GM23338 (cell line): ENCODE data around the gene SLC2A5. TPM values are rescaled to one million over a fixed set of nuclear protein-coding genes. Genes with fewer than 3 reads are reported as not detected.

Experiments
- ATAC-seq: fragments of 200-7000 bp; cut with Tn5 transposase; 3 replicates; pipeline ENCODE4 v1.9.1; 2020
- DNase-seq: peaks from one replicate; pipeline ENCODE4 v3.0.0-alpha.2; 2015; ENCODE audit warnings: low spot score
- H2AFZ ChIP-seq: fragments of 200-600 bp; sonication (generic); 2 replicates; pipeline ENCODE4 v1.8.0; 2016; ENCODE audit warnings: antibody characterized with exemption, mild to moderate bottlenecking, moderate library complexity
- H3F3A ChIP-seq: fragments of 200-600 bp; sonication (generic); replicated peaks from 2 replicates; pipeline ENCODE4 v1.8.0; 2017; ENCODE audit warnings: antibody characterized with exemption, mixed run types, low read depth
- H3K27ac ChIP-seq: fragments of 200-600 bp; sonication (generic); 2 replicates; pipeline ENCODE4 v1.6.1; 2016; ENCODE audit warnings: low read depth
- H3K27me3 ChIP-seq: fragments of 200-600 bp; sonication (generic); 2 replicates; pipeline ENCODE4 v1.8.0; 2016; ENCODE audit warnings: mild to moderate bottlenecking, mixed run types, moderate library complexity; ENCODE audit not compliant: insufficient read depth
- H3K36me3 ChIP-seq: fragments of 200-600 bp; sonication (generic); 2 replicates; pipeline ENCODE4 v1.8.0; 2016; ENCODE audit warnings: mild to moderate bottlenecking; ENCODE audit not compliant: insufficient read depth
- H3K4me1 ChIP-seq: fragments of 200-600 bp; sonication (generic); 2 replicates; pipeline ENCODE4 v1.8.0; 2016; ENCODE audit warnings: mild to moderate bottlenecking, moderate library complexity; ENCODE audit not compliant: insufficient read depth
- H3K4me2 ChIP-seq: fragments of 200-600 bp; sonication (generic); 2 replicates; pipeline ENCODE4 v1.7.1; 2017; ENCODE audit warnings: mixed run types
- H3K4me3 ChIP-seq: fragments of 200-600 bp; sonication (generic); 2 replicates; pipeline ENCODE4 v1.6.1; 2016; ENCODE audit warnings: mixed run types
- H3K79me2 ChIP-seq: fragments of 200-600 bp; sonication (generic); replicated peaks from 2 replicates; pipeline ENCODE4 v1.8.0; 2017; ENCODE audit warnings: mild to moderate bottlenecking; ENCODE audit not compliant: insufficient read depth
- H3K9me2 ChIP-seq: fragments of 200-600 bp; sonication (generic); 2 replicates; pipeline ENCODE4 v1.8.0; 2017; ENCODE audit not compliant: insufficient read depth
- H4K20me1 ChIP-seq: fragments of 200-600 bp; sonication (generic); replicated peaks from 2 replicates; pipeline ENCODE4 v1.8.0; 2017; ENCODE audit warnings: mild to moderate bottlenecking; ENCODE audit not compliant: insufficient read depth
- H3K27ac Mint-ChIP-seq: 2 replicates; pipeline ENCODE4 v1.8.0; 2020; ENCODE audit warnings: inconsistent platforms, mild to moderate bottlenecking, moderate library complexity, mixed read lengths
- H3K27me3 Mint-ChIP-seq: 3 replicates; pipeline ENCODE4 v1.8.0; 2022; ENCODE audit warnings: low read depth, mild to moderate bottlenecking, moderate library complexity, mixed read lengths, inconsistent platforms; ENCODE audit not compliant: insufficient read depth, poor library complexity
- H3K36me3 Mint-ChIP-seq: 3 replicates; pipeline ENCODE4 v1.8.0; 2021; ENCODE audit warnings: low read depth, mild to moderate bottlenecking, inconsistent platforms, moderate library complexity, mixed read lengths
- H3K4me1 Mint-ChIP-seq: 3 replicates; pipeline ENCODE4 v1.8.0; 2020; ENCODE audit warnings: mild to moderate bottlenecking, inconsistent platforms, mixed read lengths
- H3K4me3 Mint-ChIP-seq: 3 replicates; pipeline ENCODE4 v1.8.0; 2021; ENCODE audit warnings: moderate library complexity, mild to moderate bottlenecking, inconsistent platforms, mixed read lengths
- H3K9me3 Mint-ChIP-seq: 3 replicates; pipeline ENCODE4 v1.8.0; 2020; ENCODE audit warnings: moderate library complexity, mild to moderate bottlenecking, inconsistent platforms, mixed read lengths
- CREB1 ChIP-seq: fragments of 250-450 bp; sonication (Bioruptor Pico); IDR thresholded peaks from 2 replicates; pipeline ENCODE4 v1.5.0; 2020; ENCODE audit warnings: low read depth, mild to moderate bottlenecking, moderate library complexity
- CTCF ChIP-seq, 2 experiments: fragments of 200-600 bp in 1 of 2; sonication (generic) in 1 of 2; conservative IDR thresholded peaks; 2 replicates each; pipeline versions ENCODE4 v1.5.1 to v1.6.1; 2016 to 2017; ENCODE audit warnings: antibody characterized with exemption in 2 of 2, low read depth in 2 of 2, mild to moderate bottlenecking in 2 of 2, moderate library complexity in 1 of 2
- EZH2 ChIP-seq: fragments of 200-600 bp; sonication (generic); IDR thresholded peaks from one replicate; pipeline ENCODE4 v1.8.0; 2017; ENCODE audit warnings: antibody characterized with exemption, mild to moderate bottlenecking, low read depth; ENCODE audit not compliant: unreplicated experiment
- EZH2phosphoT487 ChIP-seq: fragments of 200-600 bp; sonication (generic); IDR thresholded peaks from one replicate; pipeline ENCODE4 v1.8.1; 2018; ENCODE audit warnings: antibody characterized with exemption; ENCODE audit not compliant: unreplicated experiment
- JUNB ChIP-seq: IDR thresholded peaks from one replicate; pipeline ENCODE4 v1.6.1; 2016; ENCODE audit warnings: antibody characterized with exemption; ENCODE audit not compliant: unreplicated experiment
- NANOG ChIP-seq: IDR thresholded peaks from 2 replicates; pipeline ENCODE4 v1.6.1; 2016; ENCODE audit warnings: antibody characterized with exemption, borderline replicate concordance
- POLR2AphosphoS5 ChIP-seq: IDR thresholded peaks from 2 replicates; pipeline ENCODE4 v1.6.1; 2016; ENCODE audit warnings: antibody characterized with exemption, low read depth
- REST ChIP-seq: IDR thresholded peaks from one replicate; pipeline ENCODE4 v1.6.1; 2018; ENCODE audit warnings: antibody characterized with exemption; ENCODE audit not compliant: unreplicated experiment
- ZNF114 ChIP-seq: fragments of 250-450 bp; sonication (Bioruptor Pico); IDR thresholded peaks from 2 replicates; pipeline ENCODE4 v1.5.0; 2020; ENCODE audit warnings: mild to moderate bottlenecking, moderate library complexity
- ZNF331 ChIP-seq: fragments of 250-450 bp; sonication (Bioruptor Pico); IDR thresholded peaks from 2 replicates; pipeline ENCODE4 v1.5.0; 2020; ENCODE audit warnings: low read depth, mild to moderate bottlenecking, moderate library complexity
- polyA plus RNA-seq: library from polyadenylated mRNA; unstranded; fragments of >200 nt; fragmentation: Nextera tagmentation; extraction: Ambion mirVana; gene quantifications from 2 replicates; pipeline ENCODE4 v1.2.1, GENCODE V29; 2016
- total RNA-seq: library from RNA; depleted of rRNA; stranded (reverse); fragments of >200 nt; shearing (Covaris generic); gene quantifications from 2 replicates; pipeline ENCODE4 v1.2.3, GENCODE V29; 2014

The SLC2A5 gene
- total and polyA plus RNA-seq, 2 experiments from 2014 or later: 0.03 TPM; not detected in 1

GRCh38 chr1:8987881-8988617, 81.4 kb downstream of the SLC2A5 start:
- Mint-ChIP-seq H3K36me3 (peaks cover 7% of the 10 kb centered on the region), H3K4me1 (no peaks in the 10 kb centered on the region), H3K9me3 (peaks cover 13% of the 10 kb centered on the region), H3K27me3 (peaks cover 6% of the 10 kb centered on the region), H3K27ac (no peak overlapping the region), H3K4me3 (no peak overlapping the region)
- no peaks in the 10 kb centered on the region for H3K4me1 ChIP-seq
- no peak overlapping the region for H3K27ac ChIP-seq
- TF ChIP-seq JUNB: no peak
- peak; percentile 91 to 92 for TF ChIP-seq CTCF (conservative IDR thresholded peaks at IDR 0.05; ENCODE audit: low read depth in 2 of 2)
- no peak overlapping the region for H3K4me3 ChIP-seq
- H3F3A ChIP-seq: no peaks in the 10 kb centered on the region
- no peaks in the 10 kb centered on the region for H3K36me3 ChIP-seq
- H3K9me2 ChIP-seq: no peaks in the 10 kb centered on the region
- H4K20me1 ChIP-seq: no peaks in the 10 kb centered on the region
- no peak overlapping the region for H3K4me2 ChIP-seq
- ATAC-seq: peak; percentile 93
- H3K79me2 ChIP-seq: no peaks in the 10 kb centered on the region
- H3K27me3 ChIP-seq: no peaks in the 10 kb centered on the region
- peak overlapping the region; percentile 45 for H2AFZ ChIP-seq
- DNase-seq: peak; percentile 67

GRCh38 chr1:8986814-8987190, 82.6 kb downstream of the SLC2A5 start:
- Histone ChIP-seq H3K79me2 (no peaks in the 10 kb centered on the region), H3K4me2 (no peak overlapping the region), H3K27me3 (no peaks in the 10 kb centered on the region), H4K20me1 (no peaks in the 10 kb centered on the region), H2AFZ (no peak overlapping the region), H3K27ac (no peak overlapping the region), H3K4me3 (no peak overlapping the region), H3F3A (no peaks in the 10 kb centered on the region), H3K9me2 (no peaks in the 10 kb centered on the region), H3K36me3 (no peaks in the 10 kb centered on the region), H3K4me1 (no peaks in the 10 kb centered on the region)
- no peak for TF ChIP-seq EZH2phosphoT487
- Mint-ChIP-seq H3K27ac (no peak overlapping the region), H3K36me3 (no peaks in the 10 kb centered on the region), H3K27me3 (peaks cover 6% of the 10 kb centered on the region), H3K4me3 (no peak overlapping the region), H3K4me1 (no peaks in the 10 kb centered on the region), H3K9me3 (peaks cover 2% of the 10 kb centered on the region)
- DNase-seq: no peak
- ATAC-seq: no peak

- Histone ChIP-seq H3K79me2 (no peaks in the 10 kb centered on the region), H4K20me1 (no peaks in the 10 kb centered on the region), H3K4me1 (no peaks in the 10 kb centered on the region), H3K36me3 (no peaks in the 10 kb centered on the region), H2AFZ (no peak overlapping the region), H3K4me3 (no peak overlapping the region), H3K27me3 (no peaks in the 10 kb centered on the region), H3K4me2 (no peak overlapping the region), H3F3A (no peaks in the 10 kb centered on the region), H3K27ac (no peak overlapping the region), H3K9me2 (no peaks in the 10 kb centered on the region)
- no peaks in the 10 kb centered on the region; the same call in 1 of the 3 replicates for H3K9me3 Mint-ChIP-seq
- no peak for ATAC-seq
- no peaks in the 10 kb centered on the region for H3K36me3 Mint-ChIP-seq
- no peak overlapping the region for H3K4me3 Mint-ChIP-seq
- H3K27ac Mint-ChIP-seq: no peak overlapping the region
- H3K27me3 Mint-ChIP-seq: peaks cover 6% of the 10 kb centered on the region
- no peaks in the 10 kb centered on the region for H3K4me1 Mint-ChIP-seq
- no peak for DNase-seq
- no peak for TF ChIP-seq ZNF114
- TF ChIP-seq CREB1 (CRISPR knock-in tag): no peak
- TF ChIP-seq EZH2phosphoT487: no peak
- no peak for TF ChIP-seq REST
- TF ChIP-seq POLR2AphosphoS5: no peak
- no peak for TF ChIP-seq ZNF331 (CRISPR knock-in tag)
- TF ChIP-seq CTCF (conservative IDR thresholded peaks at IDR 0.05; ENCODE audit: low read depth in 2 of 2): no peak
- TF ChIP-seq EZH2: no peak
- TF ChIP-seq NANOG: no peak
These were observed 83.3 kb downstream of the SLC2A5 start for GRCh38 chr1:8985915-8986813.
